ENCODE results near the gene ATXN10. TPM values are rescaled to one million over a fixed set of nuclear protein-coding genes. Genes with fewer than 3 reads are reported as not detected.

The ATXN10 gene
- total RNA-seq, 1 donor from 2014 or later: 110 TPM

DNA sequence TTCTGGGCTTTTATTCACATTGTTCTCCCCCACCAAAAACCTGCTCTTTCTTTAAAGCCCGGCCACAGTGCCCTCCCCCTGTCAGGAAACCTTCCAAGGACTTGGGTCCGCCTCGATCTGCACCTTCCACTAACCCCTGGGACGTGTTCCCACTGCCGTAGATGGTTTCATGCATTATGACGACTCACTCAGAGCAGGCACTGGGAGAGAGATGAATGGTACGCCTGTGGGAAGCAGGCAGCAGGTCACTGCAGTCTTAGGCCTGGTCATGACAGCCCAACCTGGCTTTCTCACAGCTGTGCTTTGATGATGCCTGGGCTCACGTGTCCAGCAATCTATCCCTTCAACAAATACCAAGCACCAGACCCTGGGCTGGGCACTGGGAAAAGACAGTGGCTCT is 189.6 kb downstream of the ATXN10 start:
- peaks cover 12% of the 10 kb centered on the region for H3K27me3 Mint-ChIP-seq (ENCODE audit: insufficient read depth)
- DNase-seq (ENCODE audit: low spot score): no peak
- H3K9me3 Mint-ChIP-seq: no peaks in the 10 kb centered on the region
- H3K4me3 Mint-ChIP-seq: no peak overlapping the region
- peaks cover 8% of the 10 kb centered on the region for H3K4me1 Mint-ChIP-seq (ENCODE audit: low read depth)
- intact Hi-C loops (cut with micrococcal nuclease): no loop called here
- H3K27ac Mint-ChIP-seq: no peak overlapping the region
- no peaks in the 10 kb centered on the region for H3K36me3 Mint-ChIP-seq (ENCODE audit: low read depth)

DNA sequence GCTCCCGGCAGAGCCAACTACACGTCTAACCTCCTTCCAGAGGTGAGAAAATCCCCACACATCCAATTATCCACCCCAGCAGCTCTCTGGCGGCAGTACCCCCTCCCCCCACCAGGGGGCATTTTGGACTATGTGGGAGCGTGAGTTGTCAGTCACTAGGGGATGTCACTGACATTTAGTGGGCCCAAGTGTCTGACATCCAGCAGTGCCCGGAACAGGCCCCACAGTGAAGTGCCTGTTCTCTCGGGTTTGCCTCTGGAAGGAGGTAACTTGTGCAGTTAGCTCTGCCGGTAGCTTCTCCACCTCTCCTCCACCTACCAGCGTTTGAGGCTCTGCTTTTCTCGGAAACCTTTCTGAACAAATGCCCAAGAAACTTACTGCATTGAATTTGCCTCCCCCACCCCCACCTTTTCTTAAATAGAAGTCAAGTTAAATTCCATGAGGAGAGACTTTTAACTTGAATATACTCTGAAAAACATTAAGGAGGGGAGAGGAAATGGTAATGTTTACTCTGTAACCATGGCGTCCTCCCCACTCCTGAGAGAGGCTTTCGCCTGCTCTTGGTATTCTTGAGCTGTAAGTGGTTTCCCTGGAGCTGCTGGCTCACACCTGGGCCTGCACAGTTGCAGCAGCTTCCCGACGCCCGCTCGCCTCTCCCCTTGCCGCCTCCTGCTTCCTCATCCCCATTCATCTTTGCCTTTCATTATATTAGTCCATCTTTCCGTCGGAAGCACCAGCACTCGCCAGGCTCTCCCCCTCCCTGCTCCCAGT is 192.5 kb downstream of the ATXN10 start:
- peak; percentile 51 for DNase-seq (ENCODE audit: low spot score)
- no peak overlapping the region for H3K4me3 Mint-ChIP-seq
- no peaks in the 10 kb centered on the region for H3K9me3 Mint-ChIP-seq
- no peaks in the 10 kb centered on the region for H3K36me3 Mint-ChIP-seq (ENCODE audit: low read depth)
- intact Hi-C loops (cut with micrococcal nuclease): loop anchor here (1.0 to 2.0 kb wide), 2 partner anchors 219 to 285 kb away; no protein-coding TSS in a partner anchor
- peaks cover 8% of the 10 kb centered on the region for H3K4me1 Mint-ChIP-seq (ENCODE audit: low read depth)
- peaks cover 24% of the 10 kb centered on the region for H3K27me3 Mint-ChIP-seq (ENCODE audit: insufficient read depth)
- no peak overlapping the region for H3K27ac Mint-ChIP-seq

DNA sequence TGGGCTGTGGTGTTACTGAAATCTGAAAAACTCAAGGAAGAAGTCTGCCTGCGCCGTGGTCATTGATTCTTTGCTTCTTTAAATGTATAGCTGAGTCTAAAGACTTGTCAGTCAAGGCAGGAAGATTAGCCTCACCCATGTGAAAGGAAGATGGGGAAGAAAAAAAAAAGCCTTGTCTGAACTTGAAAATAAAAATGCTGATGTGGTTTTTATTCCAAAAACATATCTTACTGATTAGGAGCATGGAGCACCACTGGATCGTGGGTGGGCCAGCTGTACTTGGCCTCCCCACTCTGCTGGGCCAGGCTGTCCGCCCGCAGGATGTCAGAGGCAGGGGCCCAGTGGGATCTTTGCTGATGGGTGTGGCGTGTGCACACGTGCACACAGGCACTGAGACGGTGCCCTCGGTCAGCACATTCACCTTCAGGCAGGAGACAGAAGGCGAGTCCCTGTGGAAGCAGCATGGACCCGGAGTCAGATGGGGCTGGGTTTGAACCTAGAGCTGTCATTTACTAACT is 193.4 kb downstream of the ATXN10 start:
- DNase-seq (ENCODE audit: low spot score): no peak
- Mint-ChIP-seq H3K4me1 (ENCODE audit: low read depth) (peaks cover 8% of the 10 kb centered on the region), H3K27ac (no peak overlapping the region), H3K9me3 (no peaks in the 10 kb centered on the region), H3K4me3 (no peak overlapping the region), H3K27me3 (ENCODE audit: insufficient read depth) (peaks cover 26% of the 10 kb centered on the region), H3K36me3 (ENCODE audit: low read depth) (no peaks in the 10 kb centered on the region)
- intact Hi-C loops (cut with micrococcal nuclease): loop anchor here (1.0 to 2.0 kb wide), 2 partner anchors 220 to 286 kb away; no protein-coding TSS in a partner anchor

DNA sequence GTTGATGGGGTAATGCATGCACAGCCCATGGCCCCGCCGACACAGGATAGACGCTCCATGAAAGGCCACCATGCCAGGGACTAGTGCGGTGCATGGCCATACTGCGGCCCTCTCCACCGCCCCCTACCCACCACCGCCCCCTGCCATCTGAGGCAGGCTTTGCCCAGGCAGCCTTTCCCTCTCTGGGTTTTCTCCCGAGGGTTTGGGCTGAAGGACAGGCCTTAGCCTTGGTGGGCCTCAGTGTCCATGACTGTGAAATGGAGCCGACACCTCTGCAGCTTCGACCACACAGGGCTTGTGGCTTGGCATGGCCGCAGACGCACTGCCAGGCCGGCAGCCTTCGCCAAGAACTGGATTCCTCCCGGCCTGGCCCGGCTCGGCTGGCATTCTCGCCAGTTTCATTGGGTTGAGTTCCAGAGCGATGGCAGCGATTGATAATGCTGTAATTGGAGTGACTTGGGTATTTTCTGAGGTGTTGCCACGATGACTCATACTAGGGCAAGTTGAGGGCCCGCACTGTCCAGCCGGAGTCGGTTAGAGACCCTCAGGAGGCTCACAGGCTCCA is 194.0 kb downstream of the ATXN10 start:
- H3K27ac Mint-ChIP-seq: no peak overlapping the region
- DNase-seq (ENCODE audit: low spot score): no peak
- no peaks in the 10 kb centered on the region for H3K9me3 Mint-ChIP-seq
- H3K36me3 Mint-ChIP-seq (ENCODE audit: low read depth): no peaks in the 10 kb centered on the region
- H3K4me3 Mint-ChIP-seq: no peak overlapping the region
- peaks cover 29% of the 10 kb centered on the region for H3K27me3 Mint-ChIP-seq (ENCODE audit: insufficient read depth)
- intact Hi-C loops (cut with micrococcal nuclease): loop anchor here (2.0 kb wide), 1 partner anchor 287 kb away; no protein-coding TSS in a partner anchor
- peaks cover 8% of the 10 kb centered on the region for H3K4me1 Mint-ChIP-seq (ENCODE audit: low read depth)

DNA sequence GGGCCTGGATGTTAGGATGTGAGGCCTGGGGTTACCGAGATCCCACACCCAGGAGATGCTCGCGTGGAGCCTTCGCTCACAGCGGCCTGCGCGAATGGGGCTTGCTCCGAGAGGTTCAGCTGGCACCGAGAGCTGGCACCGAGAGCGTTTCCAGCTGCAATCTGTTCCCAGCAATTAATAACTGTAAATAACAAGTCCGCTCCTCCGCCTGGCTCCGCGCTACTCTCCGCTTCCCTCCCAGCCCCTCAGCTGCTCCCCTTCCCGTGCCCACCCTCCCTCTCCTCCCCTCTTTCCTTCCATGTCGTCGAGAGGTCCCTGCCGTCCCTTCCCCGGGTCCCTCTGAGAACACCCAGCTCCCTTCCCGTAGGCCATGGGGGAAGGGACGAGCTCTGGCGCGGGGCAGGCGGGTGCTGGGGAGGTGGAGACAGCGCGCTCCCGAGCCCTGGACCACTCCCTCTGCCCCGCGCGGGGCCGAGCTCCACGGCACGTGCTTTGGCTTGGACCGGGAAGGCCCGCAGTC is 194.6 kb downstream of the ATXN10 start:
- no peaks in the 10 kb centered on the region for H3K36me3 Mint-ChIP-seq (ENCODE audit: low read depth)
- H3K4me3 Mint-ChIP-seq: no peak overlapping the region
- peaks cover 29% of the 10 kb centered on the region for H3K27me3 Mint-ChIP-seq (ENCODE audit: insufficient read depth)
- DNase-seq (ENCODE audit: low spot score): no peak
- intact Hi-C loops (cut with micrococcal nuclease): no loop called here
- no peak overlapping the region for H3K27ac Mint-ChIP-seq
- H3K4me1 Mint-ChIP-seq (ENCODE audit: low read depth): peaks cover 8% of the 10 kb centered on the region
- H3K9me3 Mint-ChIP-seq: no peaks in the 10 kb centered on the region

DNA sequence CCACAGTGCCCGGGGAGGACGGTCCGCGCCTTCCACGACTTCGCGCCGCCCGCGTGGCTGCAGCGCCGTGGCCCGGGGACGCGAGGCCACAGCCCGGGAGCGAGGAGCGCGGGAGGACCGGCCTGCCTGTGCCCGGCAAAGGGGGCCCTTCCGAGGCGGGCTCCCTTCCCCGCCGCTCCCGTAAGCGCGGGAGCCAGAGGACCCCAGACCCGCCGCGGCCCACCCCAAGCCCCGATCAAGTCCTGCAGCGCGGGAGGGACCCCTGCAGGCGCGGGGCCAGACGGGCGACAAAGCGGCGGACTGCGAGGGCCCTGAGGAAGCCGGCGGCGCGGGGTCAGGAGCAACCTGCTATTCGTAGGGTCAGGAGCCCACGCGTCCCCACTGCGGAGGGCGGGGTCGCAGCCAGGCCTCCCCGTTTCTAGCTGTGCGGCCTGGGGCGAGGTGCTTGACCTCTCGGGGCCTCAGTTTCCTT is 195.0 kb downstream of the ATXN10 start:
- intact Hi-C loops (cut with micrococcal nuclease): no loop called here
- H3K27ac Mint-ChIP-seq: no peak overlapping the region
- DNase-seq (ENCODE audit: low spot score): no peak
- peaks cover 8% of the 10 kb centered on the region for H3K4me1 Mint-ChIP-seq (ENCODE audit: low read depth)
- H3K27me3 Mint-ChIP-seq (ENCODE audit: insufficient read depth): peaks cover 29% of the 10 kb centered on the region
- H3K4me3 Mint-ChIP-seq: no peak overlapping the region
- H3K36me3 Mint-ChIP-seq (ENCODE audit: low read depth): no peaks in the 10 kb centered on the region
- no peaks in the 10 kb centered on the region for H3K9me3 Mint-ChIP-seq

DNA sequence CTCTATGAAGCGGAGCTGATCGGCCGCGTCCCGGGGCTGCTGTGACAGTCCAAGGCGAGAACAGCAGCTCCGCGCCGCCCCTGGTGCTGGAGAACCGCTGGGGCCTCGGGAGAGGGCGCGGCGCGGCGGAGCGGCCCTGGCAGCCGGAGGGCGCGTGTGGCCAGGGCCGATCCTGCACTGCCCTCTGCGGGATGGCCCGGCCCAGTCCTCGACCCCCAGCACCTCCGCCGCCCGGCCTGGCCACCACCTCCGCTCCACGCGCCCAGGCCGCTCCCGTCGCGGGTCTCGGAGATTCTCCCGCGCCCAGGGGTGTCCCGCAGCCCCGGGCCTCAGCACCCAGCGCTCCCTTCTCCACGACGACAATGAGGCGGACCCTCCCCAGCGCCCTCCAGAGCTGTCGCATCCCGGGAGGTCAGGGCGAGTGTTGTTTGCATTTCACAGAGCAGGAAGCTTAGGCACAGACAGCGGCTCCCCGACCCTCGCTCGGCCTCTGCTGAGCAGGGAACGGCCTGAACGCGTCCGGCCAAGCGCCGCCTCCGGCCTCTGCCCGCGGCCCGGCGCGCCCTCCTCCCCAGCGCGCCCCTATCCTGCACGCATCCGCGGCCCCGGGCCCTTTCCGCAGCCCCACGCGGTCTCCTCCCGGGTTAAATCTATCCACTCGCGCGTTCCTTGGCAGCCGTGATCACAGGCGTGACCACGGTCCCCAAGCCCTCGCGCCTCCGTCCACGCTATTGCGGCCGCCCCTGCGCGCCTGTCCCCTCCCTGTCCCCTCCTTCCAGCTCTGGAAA is 195.7 kb downstream of the ATXN10 start:
- Mint-ChIP-seq H3K4me3 (no peak overlapping the region), H3K4me1 (ENCODE audit: low read depth) (peaks cover 8% of the 10 kb centered on the region), H3K27ac (no peak overlapping the region), H3K27me3 (ENCODE audit: insufficient read depth) (peaks cover 29% of the 10 kb centered on the region), H3K9me3 (no peaks in the 10 kb centered on the region), H3K36me3 (ENCODE audit: low read depth) (no peaks in the 10 kb centered on the region)
- intact Hi-C loops (cut with micrococcal nuclease): no loop called here
- no peak for DNase-seq (ENCODE audit: low spot score)

DNA sequence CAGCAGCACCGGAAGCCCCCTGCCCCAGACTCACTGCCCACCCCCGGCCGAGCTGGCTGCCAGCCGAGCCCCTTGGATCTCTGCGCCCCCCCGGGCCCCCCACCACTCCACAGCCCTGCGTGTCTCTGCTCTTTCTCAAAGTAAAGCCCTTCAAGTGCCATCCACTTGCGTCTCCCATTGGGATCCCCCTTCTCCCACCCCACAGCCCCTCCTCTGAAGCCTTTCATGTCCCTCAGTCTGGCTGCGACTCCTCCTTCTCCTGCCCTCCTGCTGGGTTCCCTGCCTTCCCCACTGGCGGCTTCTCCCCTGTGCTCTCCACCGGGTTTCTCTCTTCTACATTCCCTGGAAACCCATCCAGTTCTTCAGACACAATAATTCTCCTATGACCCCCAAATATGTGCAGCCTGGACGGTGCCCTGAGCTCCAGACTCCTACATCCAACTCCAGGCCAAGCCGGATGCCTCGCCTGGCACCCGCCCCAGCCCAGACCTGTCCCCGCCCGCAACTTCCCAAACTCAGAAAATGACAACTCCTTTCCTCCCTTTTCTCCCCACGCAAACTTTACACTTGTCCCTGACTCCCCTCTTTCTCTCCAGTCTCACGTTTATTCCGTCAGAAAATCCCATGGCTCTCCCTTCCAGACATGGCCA is 196.4 kb downstream of the ATXN10 start:
- no peaks in the 10 kb centered on the region for H3K36me3 Mint-ChIP-seq (ENCODE audit: low read depth)
- no peak for DNase-seq (ENCODE audit: low spot score)
- intact Hi-C loops (cut with micrococcal nuclease): no loop called here
- H3K4me1 Mint-ChIP-seq (ENCODE audit: low read depth): peaks cover 8% of the 10 kb centered on the region
- H3K27ac Mint-ChIP-seq: no peak overlapping the region
- no peaks in the 10 kb centered on the region for H3K9me3 Mint-ChIP-seq
- H3K4me3 Mint-ChIP-seq: no peak overlapping the region
- H3K27me3 Mint-ChIP-seq (ENCODE audit: insufficient read depth): peaks cover 31% of the 10 kb centered on the region

DNA sequence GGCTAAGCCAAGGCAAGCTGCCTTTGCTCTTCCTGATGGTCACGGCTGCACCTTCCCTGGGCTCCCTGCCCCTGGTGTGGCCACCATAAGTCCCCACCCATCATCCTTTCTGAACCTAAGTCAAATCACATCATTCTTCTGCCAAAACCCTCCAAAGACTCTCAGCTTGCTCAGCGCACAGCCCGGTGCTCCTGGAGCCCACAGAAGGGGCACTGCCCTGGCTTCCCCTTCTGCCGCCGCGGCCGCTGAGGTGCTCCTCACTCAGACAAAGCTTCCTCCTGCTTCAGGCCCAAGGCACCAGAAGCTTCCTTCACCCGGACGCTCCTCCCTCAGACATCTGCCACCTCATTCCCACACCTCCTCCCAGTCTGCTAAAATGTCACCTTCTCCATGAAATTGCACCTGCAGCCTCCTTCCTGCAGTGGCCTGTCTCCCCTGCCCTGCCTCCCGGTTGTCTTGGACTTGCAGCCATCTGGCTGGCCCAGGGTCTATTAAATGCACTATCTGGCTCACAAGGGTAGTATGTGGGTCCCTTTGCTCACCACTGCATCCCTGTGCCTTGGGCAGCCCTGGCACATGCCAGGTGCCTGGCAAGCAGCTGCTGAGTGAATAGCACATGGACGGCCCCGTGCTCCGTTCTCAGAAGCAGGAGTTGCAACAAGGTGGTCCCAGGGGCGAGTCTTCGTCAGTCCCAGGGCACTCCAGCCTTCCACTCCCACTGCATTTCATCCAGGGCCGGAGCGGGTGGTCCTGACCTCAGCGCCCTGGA is 197.1 kb downstream of the ATXN10 start:
- intact Hi-C loops (cut with micrococcal nuclease): no loop called here
- no peaks in the 10 kb centered on the region for H3K36me3 Mint-ChIP-seq (ENCODE audit: low read depth)
- DNase-seq (ENCODE audit: low spot score): no peak
- peaks cover 8% of the 10 kb centered on the region for H3K4me1 Mint-ChIP-seq (ENCODE audit: low read depth)
- peaks cover 29% of the 10 kb centered on the region for H3K27me3 Mint-ChIP-seq (ENCODE audit: insufficient read depth)
- H3K4me3 Mint-ChIP-seq: no peak overlapping the region
- no peaks in the 10 kb centered on the region for H3K9me3 Mint-ChIP-seq
- no peak overlapping the region for H3K27ac Mint-ChIP-seq

DNA sequence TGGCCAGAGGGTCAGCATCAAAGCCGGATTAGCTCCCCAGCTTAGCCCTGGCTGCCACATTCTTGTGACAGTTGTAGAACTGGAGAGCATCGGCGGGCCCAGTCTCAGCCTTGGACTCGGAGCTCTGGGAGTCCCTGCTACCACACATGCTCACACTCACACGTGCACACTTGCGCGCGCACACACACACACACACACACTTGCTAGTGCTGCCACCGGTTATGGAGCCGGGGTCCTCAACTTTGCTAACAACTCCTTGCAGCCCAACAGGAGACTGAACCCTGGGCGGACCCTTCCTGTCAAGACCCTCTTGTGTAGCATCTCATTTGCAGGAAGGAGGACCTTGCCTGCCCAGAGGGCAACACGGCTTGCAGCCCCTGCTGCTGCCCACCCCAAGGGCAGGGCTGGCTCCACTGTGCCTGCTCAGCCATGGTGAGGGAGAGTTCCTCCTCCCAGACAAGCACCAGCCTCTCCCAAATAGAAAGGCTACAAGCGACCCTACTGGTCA is 197.8 kb downstream of the ATXN10 start:
- no peak for DNase-seq (ENCODE audit: low spot score)
- Mint-ChIP-seq H3K9me3 (no peaks in the 10 kb centered on the region), H3K27me3 (ENCODE audit: insufficient read depth) (peaks cover 26% of the 10 kb centered on the region), H3K36me3 (ENCODE audit: low read depth) (no peaks in the 10 kb centered on the region), H3K4me3 (no peak overlapping the region), H3K4me1 (ENCODE audit: low read depth) (peaks cover 4% of the 10 kb centered on the region), H3K27ac (no peak overlapping the region)
- intact Hi-C loops (cut with micrococcal nuclease): no loop called here

DNA sequence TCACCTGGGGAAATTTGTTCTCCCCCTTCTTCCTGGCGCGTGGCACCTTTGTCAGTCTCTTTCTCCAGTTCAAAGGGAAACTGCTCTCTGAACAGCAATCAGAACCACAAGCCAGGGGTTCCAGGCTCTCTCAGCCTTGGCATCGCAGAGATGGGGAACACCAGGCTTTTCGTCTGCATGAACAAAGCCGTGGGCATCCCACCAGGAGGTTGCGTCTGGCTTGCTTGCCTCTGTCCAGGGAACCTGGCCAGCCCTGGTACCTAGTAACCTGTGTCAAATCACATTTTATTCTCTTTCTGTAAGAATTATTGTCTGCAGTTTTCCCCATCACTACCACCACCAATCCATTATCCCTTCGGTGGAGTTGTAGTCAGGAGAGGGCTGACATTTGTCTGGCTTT is 198.4 kb downstream of the ATXN10 start:
- Mint-ChIP-seq H3K27ac (no peak overlapping the region), H3K27me3 (ENCODE audit: insufficient read depth) (peaks cover 24% of the 10 kb centered on the region), H3K36me3 (ENCODE audit: low read depth) (no peaks in the 10 kb centered on the region), H3K4me1 (ENCODE audit: low read depth) (no peaks in the 10 kb centered on the region), H3K9me3 (no peaks in the 10 kb centered on the region), H3K4me3 (no peak overlapping the region)
- no peak for DNase-seq (ENCODE audit: low spot score)
- intact Hi-C loops (cut with micrococcal nuclease): no loop called here
